ENCODE results near the gene FKBP15. TPM values are rescaled to one million over a fixed set of nuclear protein-coding genes. Genes with fewer than 3 reads are reported as not detected.
"Not testable (repeated sequence)": the region's sequence is repeated elsewhere in the genome, so short reads cannot be mapped to it uniquely, and the experiment has no call there.

The FKBP15 gene
- total RNA-seq, 1 donor from 2014 or later, result 24.4 TPM

- H3K9me3 ChIP-seq, result no peaks in the 10 kb centered on the region
- intact Hi-C loops (cut with DNase I), result no loop called here
- peaks cover 6 to 15% of the 10 kb centered on the region in 2 donors for H3K36me3 ChIP-seq
- TF ChIP-seq CTCF (IDR thresholded peaks at IDR 0.05), result no peak
- no peaks in the 10 kb centered on the region for H3K27me3 ChIP-seq
- no peak for DNase-seq (ENCODE audit: low spot score in 2 of 2)
- peaks cover 0 to 9% of the 10 kb centered on the region in 2 donors for H3K4me1 ChIP-seq
- H3K27ac ChIP-seq, result no peak overlapping the region
- H3K4me3 ChIP-seq, result no peak overlapping the region
Observed at GRCh38 chr9:113153599-113153998, 67.5 kb downstream of the FKBP15 start.

GRCh38 chr9:113152699-113153098 is 68.4 kb downstream of the FKBP15 start:
- intact Hi-C loops (cut with DNase I), result no loop called here

GRCh38 chr9:113151696-113152630 is 69.1 kb downstream of the FKBP15 start:
- H3K27me3 ChIP-seq, result no peaks in the 10 kb centered on the region
- H3K9me3 ChIP-seq, result no peaks in the 10 kb centered on the region
- H3K27ac ChIP-seq, result peak overlapping the region; percentile 68 to 82
- peaks cover 0 to under 1% of the 10 kb centered on the region in 2 donors for H3K36me3 ChIP-seq
- peak overlapping the region; percentile 83 to 95 for H3K4me3 ChIP-seq
- no peak for TF ChIP-seq CTCF (IDR thresholded peaks at IDR 0.05)
- peaks cover 0 to 9% of the 10 kb centered on the region in 2 donors for H3K4me1 ChIP-seq
- no peak for DNase-seq (ENCODE audit: low spot score in 2 of 2)
- intact Hi-C loops (cut with DNase I), result loop anchor here (2.0 kb wide), 2 partner anchors 69 to 123 kb away; partner anchors contain the start of genes CDC26, FKBP15, PRPF4 and SLC31A1

More at GRCh38 chr9:113152699-113153098, 68.4 kb downstream of the FKBP15 start:
- peak overlapping the region in 1 of 2 donors; percentile 68 for H3K27ac ChIP-seq
- DNase-seq (ENCODE audit: low spot score in 2 of 2), result no peak
- no peaks in the 10 kb centered on the region for H3K27me3 ChIP-seq
- H3K9me3 ChIP-seq, result no peaks in the 10 kb centered on the region
- H3K4me1 ChIP-seq, result peaks cover 0 to 9% of the 10 kb centered on the region in 2 donors
- TF ChIP-seq CTCF (IDR thresholded peaks at IDR 0.05), result no peak
- no peak overlapping the region for H3K4me3 ChIP-seq
- H3K36me3 ChIP-seq, result peaks cover 0 to 7% of the 10 kb centered on the region in 2 donors

- TF ChIP-seq CTCF (IDR thresholded peaks at IDR 0.05), result peak in 2 of 3 experiments; percentile 28 to 41
- Histone ChIP-seq H3K27ac (peak within 1 kb of the TSS; percentile 68 to 82), H3K4me3 (peak within 1 kb of the TSS; percentile 83 to 95), H3K36me3 (no peaks in the 10 kb centered on the region), H3K9me3 (no peaks in the 10 kb centered on the region), H3K4me1 (peaks cover 0 to 9% of the 10 kb centered on the region in 2 donors), H3K27me3 (no peaks in the 10 kb centered on the region)
- intact Hi-C loops (cut with DNase I), result loop anchor here (2.0 kb wide), 2 partner anchors 70 to 124 kb away; partner anchors contain the start of genes CDC26, FKBP15, PRPF4 and SLC31A1
- DNase-seq (ENCODE audit: low spot score in 2 of 2), result peak; percentile 56 to 93
Observed at GRCh38 chr9:113150670-113151611, 70.1 kb downstream of the FKBP15 start, which contains the start of gene SLC31A2. SLC31A2 (plus strand) TSS chr9:113151007; CDS start chr9:113151075, 68 bp downstream.

- H3K27me3 ChIP-seq; H3K36me3 ChIP-seq; H3K4me1 ChIP-seq; H3K9me3 ChIP-seq; DNase-seq (ENCODE audit: low spot score in 2 of 2); H3K27ac ChIP-seq; intact Hi-C loops (cut with DNase I); H3K4me3 ChIP-seq: not testable (repeated sequence)
Observed at GRCh38 chr9:113149561-113149960, 71.5 kb downstream of the FKBP15 start.

All from ascending aorta (tissue), 2 donors.